Small intestine (tissue), 7 donors: ENCODE measurements around the gene WDHD1. TPM values are rescaled to one million over a fixed set of nuclear protein-coding genes. Genes with fewer than 3 reads are reported as not detected.

Experiments used
- DNase-seq, 2 donors: peaks; one replicate each; pipeline versions ENCODE4 v3.0.0 to v3.0.0-alpha.2; 2013
- FAIRE-seq: peaks from 2 replicates; lab custom pipeline; 2012; peaks lifted over from hg19 to GRCh38; lab: Jason Lieb, UNC
- H3K27ac ChIP-seq, 3 donors: one replicate each; pipeline ENCODE4 v1.5.1; 2013; ENCODE audit warnings: low read length in 2 of 3, mild to moderate bottlenecking in 2 of 3, control low read depth in 1 of 3, inconsistent platforms in 1 of 3, low read depth in 1 of 3, moderate library complexity in 1 of 3
- H3K27me3 ChIP-seq, 3 donors: one replicate each; pipeline ENCODE4 v1.6.1; 2013; ENCODE audit warnings: low read length in 3 of 3, inconsistent platforms in 1 of 3; ENCODE audit not compliant: control insufficient read depth in 3 of 3, insufficient read depth in 3 of 3
- H3K36me3 ChIP-seq, 3 donors: one replicate each; pipeline ENCODE4 v1.6.1; 2013; ENCODE audit warnings: low read length in 3 of 3, inconsistent platforms in 1 of 3, low read depth in 1 of 3, mild to moderate bottlenecking in 1 of 3, moderate library complexity in 1 of 3; ENCODE audit not compliant: control insufficient read depth in 3 of 3, insufficient read depth in 2 of 3
- H3K4me1 ChIP-seq, 3 donors: one replicate each; pipeline ENCODE4 v1.6.1; 2013; ENCODE audit warnings: low read length in 2 of 3, inconsistent platforms in 1 of 3, low read depth in 1 of 3, mild to moderate bottlenecking in 1 of 3, moderate library complexity in 1 of 3; ENCODE audit not compliant: control insufficient read depth in 3 of 3, insufficient read depth in 2 of 3
- H3K4me3 ChIP-seq, 3 donors: one replicate each; pipeline ENCODE4 v1.5.1; 2013; ENCODE audit warnings: low read length in 3 of 3, control low read depth in 1 of 3, inconsistent platforms in 1 of 3, low read depth in 1 of 3, mild to moderate bottlenecking in 1 of 3, moderate library complexity in 1 of 3
- H3K9me3 ChIP-seq, 2 donors: one replicate each; pipeline ENCODE4 v1.6.1; 2013; ENCODE audit warnings: low read depth in 1 of 2, low read length in 1 of 2; ENCODE audit not compliant: control insufficient read depth in 2 of 2, insufficient read depth in 1 of 2
- WGBS, 3 donors: extraction: QIAGEN DNeasy Blood & Tissue Kit; methylation state at CpG; one replicate each; pipeline ENCODE4 v1.1.7; 2013; 5-methylcytosine and 5-hydroxymethylcytosine counted together
- polyA plus RNA-seq, 4 donors: library from polyadenylated mRNA; stranded (reverse) in 3 of 4; unstranded in 1 of 4; fragments of 200-250 nt in 3 of 4; fragments of 120-200 nt in 1 of 4; gene quantifications; one replicate each; pipeline versions ENCODE4 v1.2.1 to v1.2.3, GENCODE V29; 2013
- donor health status: healthy with polysubstance abuse.
- donor health status: control.
- donor health status: control.
- donor health status: Bipolar disorder and iron deficiency.
- donor health status: healthy.

WDHD1 gene
- polyA plus RNA-seq, 4 donors, result 0.45 to 9.7 (median 2.0) TPM

DNA sequence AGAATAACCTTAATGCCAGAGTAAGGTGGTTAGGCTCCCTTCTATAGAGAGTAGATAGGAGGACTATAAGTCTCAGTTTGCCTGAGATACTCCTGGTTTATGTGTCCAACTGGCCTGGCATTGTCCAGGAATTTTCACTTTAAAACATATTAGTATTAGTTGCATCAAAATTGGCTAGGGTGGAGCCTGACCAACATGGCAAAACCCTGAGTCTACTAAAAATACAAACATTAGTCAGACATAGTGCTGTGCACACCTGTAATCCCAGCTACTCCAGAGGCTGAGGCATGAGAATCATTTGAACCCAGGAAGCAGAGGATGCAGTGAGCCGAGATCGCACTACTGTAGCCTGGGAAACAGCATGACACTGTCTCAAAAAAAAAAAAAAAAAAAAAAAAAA is 11.9 kb downstream of the WDHD1 start:
- 90 to 97% (median 91%) methylated on average over 2 of the region's 2 CpGs for WGBS, 3 donors
- no peak for DNase-seq
- FAIRE-seq, result no peak

DNA sequence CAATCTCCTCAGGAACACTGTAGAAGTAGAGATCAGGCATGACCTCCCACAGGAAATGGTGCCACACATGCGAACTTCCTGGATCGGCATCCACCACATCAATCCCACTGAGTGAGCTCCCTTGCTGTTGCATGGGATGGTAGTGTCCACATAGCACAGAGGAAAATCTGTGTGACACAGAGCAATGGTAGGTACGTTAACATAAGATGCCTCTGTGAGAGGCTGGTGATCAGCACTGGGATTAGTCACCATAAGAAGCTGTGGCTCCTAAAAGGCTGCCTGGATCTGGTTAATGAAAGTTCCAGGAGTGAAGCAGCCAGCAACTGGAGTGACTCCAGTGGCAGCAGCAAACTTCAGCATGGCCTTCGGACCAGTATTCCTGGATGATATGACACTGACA is 21.8 kb downstream of the WDHD1 start:
- WGBS, 3 donors, result 79 to 88% (median 80%) methylated on average over 4 of the region's 4 CpGs
- Histone ChIP-seq H3K27me3 (no peaks in the 10 kb centered on the region), H3K9me3 (no peaks in the 10 kb centered on the region), H3K36me3 (peaks cover 0 to 22% (median 0%) of the 10 kb centered on the region in 3 donors), H3K4me3 (no peak overlapping the region), H3K4me1 (no peaks in the 10 kb centered on the region), H3K27ac (no peak overlapping the region)
- DNase-seq (no peak), FAIRE-seq (no peak)

More for the DNA sequence above, 11.9 kb downstream of the WDHD1 start:
- Histone ChIP-seq H3K9me3 (no peaks in the 10 kb centered on the region), H3K27me3 (no peaks in the 10 kb centered on the region), H3K27ac (no peak overlapping the region), H3K36me3 (peaks cover 0 to 2% (median 0%) of the 10 kb centered on the region in 3 donors), H3K4me1 (no peaks in the 10 kb centered on the region), H3K4me3 (no peak overlapping the region)

DNA sequence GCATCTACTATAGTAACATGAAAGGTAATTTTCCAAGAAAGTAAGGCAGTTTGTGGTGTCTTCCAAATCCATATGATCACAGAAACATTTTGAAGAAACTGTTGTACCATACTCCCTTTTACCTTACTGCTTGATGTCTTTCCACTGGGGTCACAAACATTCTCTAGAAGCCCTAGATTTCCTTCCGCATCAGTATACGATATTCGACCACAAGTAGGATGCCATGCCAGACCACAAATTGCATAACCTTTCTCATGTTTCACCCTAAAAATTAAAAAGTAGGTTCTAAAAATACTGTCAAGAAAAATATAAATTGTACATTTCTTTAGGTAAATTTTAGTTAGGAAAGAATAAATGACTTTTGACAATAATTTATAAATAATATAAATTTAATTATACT is 26.5 kb downstream of the WDHD1 start:
- DNase-seq, result no peak
- Histone ChIP-seq H3K4me1 (no peaks in the 10 kb centered on the region), H3K27me3 (no peaks in the 10 kb centered on the region), H3K36me3 (peaks cover 0 to 14% (median 0%) of the 10 kb centered on the region in 3 donors), H3K9me3 (no peaks in the 10 kb centered on the region), H3K27ac (no peak overlapping the region), H3K4me3 (no peak overlapping the region)
- 84 to 86% (median 84%) methylated on average over 3 of the region's 3 CpGs for WGBS, 3 donors
- FAIRE-seq, result no peak

DNA sequence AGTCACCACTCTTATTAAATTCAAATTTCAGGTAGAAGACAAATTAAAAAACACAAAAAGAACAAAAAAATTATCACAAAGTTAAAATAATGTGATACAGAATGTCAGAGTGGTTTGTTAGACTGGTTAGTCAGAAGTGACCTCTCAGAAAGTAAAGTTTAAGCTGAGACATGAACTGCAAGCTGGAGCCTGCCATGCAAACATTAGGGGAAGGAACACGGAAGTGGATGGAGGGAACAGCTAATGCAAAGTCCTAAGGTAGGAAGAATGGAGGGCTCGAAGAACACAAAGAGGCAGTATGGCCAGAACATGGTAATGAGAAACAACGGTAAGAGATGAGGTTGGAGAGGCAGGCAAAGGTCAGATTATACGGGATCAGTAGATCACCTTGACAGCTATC is 41.7 kb downstream of the WDHD1 start:
- FAIRE-seq (no peak), DNase-seq (no peak)
- Histone ChIP-seq H3K4me1 (no peaks in the 10 kb centered on the region), H3K4me3 (no peak overlapping the region), H3K27me3 (no peaks in the 10 kb centered on the region), H3K9me3 (no peaks in the 10 kb centered on the region), H3K36me3 (peaks cover 0 to 7% (median 0%) of the 10 kb centered on the region in 3 donors), H3K27ac (no peak overlapping the region)
- WGBS, 3 donors, result 85 to 95% (median 92%) methylated on average over 4 of the region's 4 CpGs

DNA sequence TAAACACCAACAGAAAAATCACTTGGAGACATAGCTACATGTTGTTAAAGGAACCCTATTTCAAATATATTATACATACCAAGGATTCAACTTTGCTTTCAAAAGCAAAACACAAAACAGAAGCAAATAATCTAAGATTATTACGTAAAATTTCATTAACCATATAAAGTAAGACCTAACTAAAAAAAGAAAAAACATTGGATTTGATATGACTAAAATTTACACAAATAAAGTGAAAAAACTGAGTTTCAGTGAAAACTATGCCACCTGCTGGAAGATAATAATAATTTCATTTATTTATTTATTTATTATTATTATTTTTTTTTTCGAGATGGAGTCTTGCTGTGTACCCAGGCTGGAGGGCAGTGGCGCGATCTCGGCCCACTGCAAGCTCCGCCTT is 45.2 kb downstream of the WDHD1 start:
- H3K36me3 ChIP-seq, result peaks cover 0 to 7% (median 0%) of the 10 kb centered on the region in 3 donors
- H3K9me3 ChIP-seq, result no peaks in the 10 kb centered on the region
- FAIRE-seq (no peak), DNase-seq (no peak)
- H3K27me3 ChIP-seq, result no peaks in the 10 kb centered on the region
- no peak overlapping the region for H3K4me3 ChIP-seq
- H3K4me1 ChIP-seq, result no peaks in the 10 kb centered on the region
- 83 to 91% (median 84%) methylated on average over 6 of the region's 6 CpGs for WGBS, 3 donors
- no peak overlapping the region for H3K27ac ChIP-seq

DNA sequence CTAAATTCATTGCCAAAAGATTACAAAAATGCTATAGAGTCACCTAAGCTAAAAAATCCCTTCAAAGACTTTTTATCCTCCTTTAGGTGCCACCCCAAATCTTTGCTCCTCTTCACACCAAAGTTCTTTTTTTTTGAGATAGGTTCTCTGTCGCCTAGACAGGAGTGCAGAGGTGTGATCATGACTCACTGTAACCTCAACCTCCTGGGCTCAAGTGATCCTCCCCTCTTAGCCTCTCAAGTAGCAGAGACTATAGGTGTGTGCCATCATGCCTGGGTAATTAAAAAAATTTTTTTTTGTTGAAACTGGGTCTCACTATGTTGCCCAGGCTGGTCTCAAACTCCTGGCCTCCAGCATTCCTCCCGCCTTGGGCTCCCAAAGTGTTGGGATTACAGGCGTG is 47.9 kb downstream of the WDHD1 start:
- no peak overlapping the region for H3K4me3 ChIP-seq
- no peak for DNase-seq
- peaks cover 0 to 8% (median 0%) of the 10 kb centered on the region in 3 donors for H3K36me3 ChIP-seq
- FAIRE-seq, result no peak
- no peaks in the 10 kb centered on the region for H3K27me3 ChIP-seq
- 80 to 92% (median 90%) methylated on average over 3 of the region's 3 CpGs for WGBS, 3 donors
- H3K27ac ChIP-seq, result no peak overlapping the region
- H3K9me3 ChIP-seq, result no peaks in the 10 kb centered on the region
- H3K4me1 ChIP-seq, result no peaks in the 10 kb centered on the region

DNA sequence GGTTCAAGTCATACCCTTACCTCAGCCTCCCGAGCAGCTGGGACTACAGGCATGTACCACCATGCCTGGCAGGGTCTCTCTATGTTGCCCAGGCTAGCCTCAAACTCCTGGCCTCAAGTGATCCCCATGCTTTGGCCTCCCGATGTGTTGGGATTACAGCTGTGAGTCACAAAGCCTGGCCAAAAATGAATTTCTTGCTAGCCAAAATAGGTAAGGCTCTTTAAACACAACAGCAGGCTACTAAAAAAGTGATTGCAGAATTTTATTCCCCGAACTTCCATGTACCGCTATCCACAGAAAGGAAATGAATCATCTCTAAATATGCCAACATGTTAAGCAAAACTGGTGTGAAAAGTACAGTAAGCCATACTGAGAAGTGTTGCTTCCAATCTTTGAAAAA is 50.6 kb downstream of the WDHD1 start:
- FAIRE-seq, result no peak

DNA sequence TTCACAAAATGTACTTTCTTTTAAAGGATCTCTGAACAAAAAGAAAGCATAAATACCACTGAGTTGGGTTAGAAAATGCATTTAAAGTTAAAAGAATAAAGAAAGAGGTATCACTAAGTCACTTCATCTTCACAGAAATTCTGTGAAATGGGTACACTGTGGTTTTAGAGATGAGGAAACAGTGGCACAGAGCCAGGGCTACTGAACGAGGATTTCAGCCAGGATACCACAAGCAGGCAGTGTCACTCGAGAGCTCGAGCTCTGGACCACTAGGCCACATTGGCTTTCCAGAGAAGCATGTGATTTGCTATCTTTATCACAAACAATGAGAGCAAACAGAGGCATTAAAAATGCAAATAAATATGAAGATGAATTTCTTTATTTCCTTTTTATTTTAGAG is 51.0 kb downstream of the WDHD1 start:
- Histone ChIP-seq H3K9me3 (no peaks in the 10 kb centered on the region), H3K4me1 (no peaks in the 10 kb centered on the region), H3K4me3 (no peak overlapping the region), H3K27ac (no peak overlapping the region), H3K36me3 (peaks cover 0 to 8% (median 0%) of the 10 kb centered on the region in 3 donors), H3K27me3 (no peaks in the 10 kb centered on the region)
- WGBS, 3 donors, result 67 to 70% (median 70%) methylated on average over 3 of the region's 3 CpGs
- FAIRE-seq, result no peak
- DNase-seq, result no peak

More for the DNA sequence above, 50.6 kb downstream of the WDHD1 start:
- H3K4me3 ChIP-seq, result no peak overlapping the region
- H3K27me3 ChIP-seq, result no peaks in the 10 kb centered on the region
- no peak overlapping the region for H3K27ac ChIP-seq
- no peak for DNase-seq
- H3K9me3 ChIP-seq, result no peaks in the 10 kb centered on the region
- peaks cover 0 to 8% (median 0%) of the 10 kb centered on the region in 3 donors for H3K36me3 ChIP-seq
- WGBS, 3 donors, result 88 to 98% (median 91%) methylated on average over 4 of the region's 4 CpGs
- no peaks in the 10 kb centered on the region for H3K4me1 ChIP-seq

DNA sequence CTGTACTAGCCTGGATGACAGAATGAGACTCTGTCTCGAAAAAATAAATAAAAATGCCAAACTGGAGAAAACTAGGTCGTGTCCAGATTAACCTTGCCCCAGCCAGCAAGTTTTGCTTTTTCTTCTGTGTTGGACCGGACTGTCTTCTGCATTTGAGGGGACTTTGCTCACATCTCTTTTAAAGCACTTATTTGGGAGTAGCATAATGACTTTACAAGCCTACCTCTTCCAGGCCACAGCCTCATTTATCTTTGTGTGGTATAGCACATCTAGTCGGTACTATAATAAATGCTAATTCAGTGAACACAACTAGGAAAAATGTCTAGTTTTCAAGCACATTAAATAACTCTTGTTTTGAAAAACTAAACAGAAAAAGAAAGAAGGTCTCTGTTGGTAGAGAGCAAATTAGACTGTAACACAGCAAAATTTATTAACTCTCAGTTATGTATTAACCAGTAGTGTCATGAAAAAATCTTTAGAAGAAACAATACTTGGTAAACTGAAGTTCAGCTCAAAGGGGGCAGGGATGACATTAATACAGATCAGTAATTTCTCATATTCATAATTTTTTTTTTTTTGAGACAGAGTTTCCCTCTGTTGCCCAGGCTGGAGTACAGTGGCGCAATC is 52.0 kb downstream of the WDHD1 start:
- DNase-seq, result peak; percentile 12 to 48
- FAIRE-seq, result no peak
- no peaks in the 10 kb centered on the region for H3K27me3 ChIP-seq
- H3K9me3 ChIP-seq, result no peaks in the 10 kb centered on the region
- no peak overlapping the region for H3K4me3 ChIP-seq
- 37 to 67% (median 41%) methylated on average over 5 of the region's 5 CpGs for WGBS, 3 donors
- H3K27ac ChIP-seq, result peak overlapping the region in 1 of 3 donors; percentile 1
- no peaks in the 10 kb centered on the region for H3K4me1 ChIP-seq
- H3K36me3 ChIP-seq, result peaks cover 0 to 5% (median 0%) of the 10 kb centered on the region in 3 donors
